GM19099 (cell line): ENCODE data around the gene OXTR.

ENCODE experiments used
- POLR2A ChIP-seq: IDR thresholded peaks from 3 replicates; pipeline ENCODE4 v1.6.1; 2011; ENCODE audit warnings: low read depth; ENCODE audit not compliant: insufficient read length; ENCODE audit errors: extremely low read depth

OXTR gene

DNA sequence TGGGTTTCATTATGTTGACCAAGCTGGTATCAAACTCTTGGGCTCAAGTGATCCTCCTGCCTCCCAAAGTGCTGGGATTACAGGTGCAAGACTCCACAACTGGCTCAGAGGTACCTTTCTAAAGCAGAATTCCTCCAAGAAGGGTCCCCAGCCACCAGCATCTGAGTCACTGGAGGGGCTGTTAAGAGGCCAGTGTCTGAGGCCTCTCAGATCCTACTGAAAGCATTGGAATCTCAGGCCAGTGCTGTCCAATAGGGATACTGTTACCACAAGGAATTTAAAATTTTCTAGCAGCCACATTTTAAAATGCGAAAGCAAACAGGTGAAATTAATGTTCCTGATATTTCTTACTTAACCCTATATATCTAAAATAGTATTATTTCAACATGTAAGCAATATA is 34.5 kb downstream of the OXTR start:
- no peak for TF ChIP-seq POLR2A

- no peak for TF ChIP-seq POLR2A
Observed at GRCh38 chr3:8734137-8734878, 35.1 kb downstream of the OXTR start.

DNA sequence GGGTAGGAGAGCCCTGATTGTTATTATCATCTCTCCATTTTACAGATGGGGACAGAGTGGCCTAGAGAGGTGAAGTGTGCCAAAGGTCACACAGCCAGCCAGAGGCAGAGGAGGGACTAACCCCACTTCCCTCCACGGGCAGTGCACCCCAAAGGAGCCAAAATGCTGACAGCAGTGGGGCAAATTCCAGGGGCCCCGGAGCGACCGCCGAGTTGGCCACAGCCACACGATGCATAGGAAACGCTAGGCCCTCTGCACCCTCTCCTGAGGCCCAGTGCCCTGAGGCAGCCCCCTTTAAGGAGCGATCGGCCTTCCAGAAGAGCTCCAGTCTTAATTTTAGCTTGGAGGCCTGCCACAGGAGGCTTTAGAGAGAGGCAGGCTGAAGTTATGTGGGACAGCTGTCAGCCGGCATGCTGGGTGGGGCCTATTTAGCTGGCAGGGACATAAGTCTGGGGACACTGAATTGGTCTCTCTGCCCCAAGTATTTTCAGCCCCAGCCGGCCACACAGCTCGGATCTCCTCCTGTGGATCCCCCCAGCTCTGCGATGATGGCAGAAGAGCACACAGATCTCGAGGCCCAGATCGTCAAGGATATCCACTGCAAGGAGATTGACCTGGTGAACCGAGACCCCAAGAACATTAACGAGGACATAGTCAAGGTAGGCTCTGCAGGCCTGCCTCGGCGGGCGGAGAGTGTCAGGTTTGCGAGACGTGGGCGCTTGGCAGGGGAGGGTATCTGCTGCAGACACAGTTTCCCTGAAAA is 35.9 kb downstream of the OXTR start, which contains the start of gene CAV3:
TSS of gene CAV3 (plus strand) at position 471 of the 763 bp plus-strand sequence. CDS start at position 546, 75 bp downstream.
- TF ChIP-seq POLR2A: no peak

DNA sequence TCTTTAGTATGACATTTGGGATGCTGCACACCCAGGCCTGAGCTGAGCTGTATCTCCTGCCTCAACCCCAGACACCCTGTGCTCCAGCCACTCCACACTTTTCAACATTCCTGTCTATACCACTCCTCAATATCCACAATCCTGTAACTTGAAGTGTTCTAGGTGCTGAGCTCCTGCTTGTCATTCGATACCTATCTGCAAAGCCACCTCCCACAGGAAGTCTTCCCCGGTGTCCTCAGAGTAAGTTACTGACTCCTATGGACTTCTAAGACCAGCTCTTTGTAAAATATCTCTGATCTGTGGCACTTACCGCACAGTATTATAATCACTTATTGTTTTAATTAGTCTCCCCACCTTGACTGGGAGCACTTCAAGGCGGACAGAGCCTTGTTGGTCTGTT is 37.0 kb downstream of the OXTR start:
- no peak for TF ChIP-seq POLR2A

DNA sequence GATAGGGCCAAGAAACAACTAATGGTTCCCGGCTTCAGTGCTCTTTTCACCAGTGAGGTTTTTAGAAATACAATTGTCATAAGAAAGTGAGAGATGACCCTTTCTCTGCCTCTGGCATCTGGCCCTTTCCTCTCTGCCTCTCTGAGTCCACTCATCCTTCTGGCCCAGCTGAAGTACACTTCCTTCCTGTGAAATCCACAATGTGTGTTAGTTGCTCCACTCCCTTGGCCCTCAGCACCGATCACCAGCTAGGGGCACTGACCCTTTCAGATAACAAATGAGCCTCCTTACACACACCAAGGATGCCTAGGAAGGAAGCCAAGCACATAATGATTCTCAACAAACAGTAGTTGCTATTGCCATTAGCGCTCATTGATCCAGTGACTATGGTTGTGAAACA is 38.8 kb downstream of the OXTR start:
- TF ChIP-seq POLR2A: no peak

- TF ChIP-seq POLR2A: no peak
Observed at GRCh38 chr3:8729479-8729878, 39.9 kb downstream of the OXTR start.

- TF ChIP-seq POLR2A: no peak
Observed at GRCh38 chr3:8727605-8728512, 41.6 kb downstream of the OXTR start.

DNA sequence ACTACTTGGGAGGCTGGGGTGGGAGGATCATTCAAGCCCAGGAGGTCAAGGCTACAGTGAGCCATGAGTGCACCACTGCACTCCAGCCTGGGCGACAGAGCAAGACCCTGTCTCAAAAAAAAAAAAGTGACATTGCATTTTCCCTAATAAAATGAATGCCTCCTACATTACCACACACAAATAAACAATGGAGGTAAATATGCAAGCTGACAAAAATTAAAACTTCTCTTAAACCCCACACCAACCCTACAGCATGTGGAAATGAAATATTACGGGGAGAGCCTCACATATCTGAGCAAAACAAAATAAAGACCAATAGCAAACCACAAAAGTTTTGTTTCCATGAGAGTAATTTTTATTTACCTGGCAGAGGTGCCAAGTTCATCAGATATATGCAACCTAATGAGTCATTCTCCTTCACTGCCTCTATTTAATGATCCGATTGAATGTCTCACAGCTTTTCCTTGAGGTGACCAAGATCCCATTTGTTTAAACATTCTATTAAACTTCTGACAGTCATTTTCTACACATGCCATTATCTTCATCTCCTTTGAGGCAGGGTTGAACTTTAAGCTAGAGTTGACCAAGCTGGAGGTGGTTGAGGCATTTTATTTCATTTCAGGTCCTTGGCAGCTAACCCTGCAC is 45.2 kb downstream of the OXTR start:
- TF ChIP-seq POLR2A: no peak

DNA sequence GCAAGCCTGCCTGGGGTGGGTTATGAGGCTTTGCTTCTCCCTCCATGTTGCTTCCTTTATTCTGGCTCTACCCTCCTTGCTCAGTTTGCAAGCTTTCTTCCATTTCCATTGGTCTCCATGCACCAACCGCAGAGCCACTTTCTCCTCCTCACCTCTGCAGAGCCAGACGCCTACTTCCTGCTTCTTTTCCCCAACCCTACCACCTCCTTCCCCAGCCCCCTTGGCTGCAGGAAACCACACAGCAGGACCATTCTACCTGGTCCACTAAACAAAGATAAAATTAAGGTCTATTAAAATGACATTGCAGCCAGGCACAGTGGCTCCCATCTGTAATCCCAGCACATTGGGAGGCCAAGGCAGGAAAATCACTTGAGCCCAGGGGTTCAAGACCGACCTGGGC is 45.8 kb downstream of the OXTR start:
- TF ChIP-seq POLR2A: no peak

- TF ChIP-seq POLR2A: no peak
Observed at GRCh38 chr3:8722808-8723207, 46.6 kb downstream of the OXTR start.

DNA sequence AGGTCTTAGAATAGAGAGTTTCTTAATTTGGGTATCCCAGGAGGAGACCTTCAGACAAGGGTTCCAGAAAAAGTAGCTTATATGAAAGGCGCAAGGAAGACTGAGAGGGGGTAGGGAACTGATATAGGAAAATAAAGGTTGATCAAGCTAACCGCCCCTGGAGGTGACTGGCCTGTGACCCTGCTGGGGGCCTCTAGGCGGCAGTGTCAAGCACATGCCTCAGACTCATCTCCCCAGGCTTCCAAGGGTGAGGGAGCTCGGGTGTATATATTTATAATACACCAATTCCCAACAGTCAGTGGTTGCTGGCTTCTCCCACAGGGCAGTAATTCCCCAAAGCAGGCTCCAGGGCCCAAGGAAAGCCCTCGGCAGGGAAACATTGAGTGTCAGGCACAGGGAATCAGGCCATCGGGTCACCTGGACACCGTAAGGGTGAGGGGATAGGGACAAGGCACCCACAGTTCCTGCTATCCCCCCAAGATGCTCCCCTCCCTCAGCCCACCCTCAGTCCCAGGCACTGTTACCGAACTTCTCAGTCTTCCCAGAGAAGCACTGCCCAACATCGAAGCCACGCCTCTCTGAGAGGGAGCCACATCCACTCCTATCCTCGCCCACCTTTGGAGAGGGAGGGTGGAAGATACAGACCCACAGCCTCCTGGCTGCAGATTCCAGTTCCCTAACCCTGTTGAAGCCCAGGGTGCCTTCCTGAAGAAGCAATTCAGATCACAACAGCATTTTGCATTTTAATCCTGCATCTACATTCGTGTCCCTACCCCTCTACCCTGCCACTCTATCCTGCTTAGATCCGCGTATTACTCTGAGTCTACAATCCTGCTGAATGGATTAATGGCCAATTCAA is 55.3 kb downstream of the OXTR start:
- TF ChIP-seq POLR2A: no peak

DNA sequence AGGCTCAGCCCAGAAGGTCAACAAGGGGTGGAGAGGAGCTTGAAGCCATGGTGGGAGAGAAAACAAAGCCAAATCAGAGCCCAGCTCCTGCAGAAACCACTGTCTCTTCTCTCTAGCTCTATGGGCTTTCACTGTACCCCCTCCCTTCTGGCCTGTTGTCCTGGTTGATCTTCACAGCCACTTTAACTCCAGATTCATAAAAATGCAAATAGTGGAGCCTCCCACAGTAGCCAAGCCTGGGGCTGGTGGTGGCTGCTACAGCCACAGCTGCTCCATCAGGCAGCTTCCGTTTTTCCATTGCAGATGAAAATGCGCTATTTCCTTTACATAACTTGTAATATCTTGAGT is 56.5 kb downstream of the OXTR start:
- TF ChIP-seq POLR2A: no peak

GRCh38 chr3:8712045-8712907 is 57.1 kb downstream of the OXTR start:
- no peak for TF ChIP-seq POLR2A
